OCI-LY7 (cell line): ENCODE measurements around the gene TMEM234. TPM values are rescaled to one million over a fixed set of nuclear protein-coding genes. Genes with fewer than 3 reads are reported as not detected.

Source experiments
- BruUV-seq: library from RNA; stranded (reverse); fragments of 400-500 nt; replicated peaks from 2 replicates; lab custom pipeline; 2021; lab: Mats Ljungman, UMichigan
- CTCF ChIA-PET: fragments of 300-600 bp; sonication (Branson Sonifier 250); formaldehyde crosslinking; loops from one replicate; lab custom pipeline; 2022; ENCODE audit warnings: antibody characterized with exemption; ENCODE audit not compliant: unreplicated experiment; lab: Charles Lee
- POLR2A ChIA-PET: fragments of 300-600 bp; sonication (Branson Sonifier 250); formaldehyde crosslinking; loops from one replicate; lab custom pipeline; 2022; ENCODE audit warnings: antibody characterized with exemption; lab: Charles Lee
- DNase-seq: peaks from one replicate; pipeline ENCODE4 v3.0.0-alpha.2; 2015; ENCODE audit warnings: low spot score
- H2AFZ ChIP-seq: fragments of 200-600 bp; sonication (generic), shearing (Covaris generic); 2 replicates; pipeline ENCODE4 v1.6.1; 2014; ENCODE audit warnings: mild to moderate bottlenecking, antibody characterized with exemption, low read length, moderate library complexity
- H3K27ac ChIP-seq: fragments of 200-600 bp; sonication (generic); 2 replicates; pipeline ENCODE4 v1.5.1; 2014; ENCODE audit warnings: mixed run types, low read depth, mild to moderate bottlenecking, moderate library complexity, low read length, inconsistent platforms; ENCODE audit not compliant: poor library complexity, severe bottlenecking
- H3K36me3 ChIP-seq: fragments of 200-600 bp; sonication (generic); 2 replicates; pipeline ENCODE4 v1.6.1; 2014; ENCODE audit warnings: mild to moderate bottlenecking, antibody characterized with exemption, low read length, moderate library complexity, mixed read lengths; ENCODE audit not compliant: insufficient read depth
- H3K4me1 ChIP-seq: fragments of 200-600 bp; sonication (generic); 2 replicates; pipeline ENCODE4 v1.5.1; 2014; ENCODE audit warnings: mild to moderate bottlenecking, low read length; ENCODE audit not compliant: insufficient read depth, poor library complexity, severe bottlenecking
- H3K4me2 ChIP-seq: fragments of 200-600 bp; sonication (generic); 2 replicates; pipeline ENCODE4 v1.6.1; 2014; ENCODE audit warnings: mild to moderate bottlenecking, low read length
- H3K4me3 ChIP-seq: fragments of 200-600 bp; sonication (generic); 2 replicates; pipeline ENCODE4 v1.5.1; 2014; ENCODE audit warnings: mild to moderate bottlenecking, low read depth, low read length; ENCODE audit not compliant: poor library complexity, severe bottlenecking
- H3K79me2 ChIP-seq: fragments of 200-600 bp; sonication (generic); 2 replicates; pipeline ENCODE4 v1.6.1; 2016; ENCODE audit warnings: low read depth, mild to moderate bottlenecking, low read length, moderate library complexity, mixed read lengths; ENCODE audit not compliant: insufficient read depth
- H3K9me2 ChIP-seq: fragments of 200-600 bp; sonication (generic); 2 replicates; pipeline ENCODE4 v1.6.1; 2016; ENCODE audit warnings: mild to moderate bottlenecking, low read length, mixed read lengths; ENCODE audit not compliant: insufficient read depth
- H3K9me3 ChIP-seq: fragments of 200-600 bp; sonication (generic); 2 replicates; pipeline ENCODE4 v1.6.1; 2014; ENCODE audit warnings: mild to moderate bottlenecking, mixed run types, low read length, mixed read lengths
- H4K20me1 ChIP-seq: fragments of 200-600 bp; sonication (generic); 2 replicates; pipeline ENCODE4 v1.6.1; 2014; ENCODE audit warnings: mild to moderate bottlenecking, antibody characterized with exemption, low read length, moderate library complexity, mixed read lengths; ENCODE audit not compliant: insufficient read depth
- EZH2phosphoT487 ChIP-seq: fragments of 200-600 bp; sonication (generic); IDR thresholded peaks from 2 replicates; pipeline ENCODE4 v1.6.1; 2018; ENCODE audit warnings: low read depth, borderline replicate concordance, mild to moderate bottlenecking, mixed run types, antibody characterized with exemption, low read length, moderate library complexity, mixed read lengths
- intact Hi-C: fragments of 100-400 bp; cut with micrococcal nuclease; formaldehyde crosslinking; loops from one replicate; pipeline ENCODE4 v1.10.0; 2022; ENCODE audit not compliant: unreplicated experiment
- total RNA-seq, 2 experiments: library from RNA; depleted of rRNA in 1 of 2; stranded (reverse); fragments of >200 nt in 1 of 2; shearing (Covaris generic) in 1 of 2; gene quantifications; 2 replicates each; pipeline ENCODE4 v1.2.3, GENCODE V29; 2014 to 2022
- TF ChIP-seq, protein P1 (sequence below): fragments of 200-600 bp; sonication (generic); conservative IDR thresholded peaks from 2 replicates; pipeline ENCODE4 v1.5.1; 2014; ENCODE audit warnings: mild to moderate bottlenecking, antibody characterized with exemption, low read length, moderate library complexity, mixed read lengths

The TMEM234 gene
- total RNA-seq, 2 experiments from 2014 or later = 17.1 to 17.5 TPM

DNA sequence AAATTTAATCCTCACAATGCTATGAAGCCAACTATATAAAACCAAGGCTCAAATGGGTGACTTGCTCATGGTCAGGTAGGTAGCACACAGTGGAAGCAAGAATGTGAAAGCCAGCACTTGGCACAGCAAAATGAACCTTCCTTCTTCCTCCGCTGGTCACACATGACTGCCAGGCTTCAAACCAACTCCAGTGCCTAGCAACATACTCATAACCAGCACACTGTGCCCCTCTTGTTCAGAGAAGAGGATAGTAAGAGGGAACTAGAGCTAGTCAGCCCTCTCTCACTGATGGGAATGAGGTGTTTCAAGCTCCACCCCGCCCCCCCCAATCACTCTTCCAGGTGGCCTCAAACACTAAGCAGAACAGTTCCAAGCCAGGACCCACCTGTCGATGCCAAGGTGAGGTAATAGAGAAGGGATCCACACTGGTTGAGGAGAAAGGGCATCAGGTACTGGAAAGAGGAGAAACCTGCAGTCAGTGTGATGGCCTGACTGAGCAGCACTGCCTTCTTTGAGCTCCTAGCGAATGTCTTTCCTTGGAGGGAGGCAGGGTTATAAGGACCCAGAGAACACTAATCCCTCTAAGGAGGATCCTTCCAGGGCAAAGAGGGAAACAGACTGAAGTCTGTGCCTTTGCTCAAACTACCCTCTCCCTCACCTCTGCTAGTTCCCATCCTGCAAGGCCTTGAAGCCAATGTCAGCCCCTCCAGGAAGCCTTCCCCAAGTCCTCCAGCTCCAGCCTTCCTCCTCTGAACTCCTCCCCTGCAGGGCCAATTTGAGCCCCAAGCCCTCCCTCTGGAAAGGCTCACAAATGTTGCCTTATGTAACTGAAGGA, 1.2 kb downstream of the TMEM234 start:
- ChIA-PET POLR2A (interaction anchor here (0.6 to 0.9 kb wide), 5 partner anchors 11 to 1238 kb away, joined by 3 to 8 read pairs (median 3); partner anchors contain the start of gene HDAC1), CTCF (interaction anchor here (1.4 kb wide), 1 partner anchor 34 kb away, joined by 3 read pairs; no protein-coding TSS in a partner anchor)
- H3K27ac ChIP-seq = peak overlapping the region; percentile 37

DNA sequence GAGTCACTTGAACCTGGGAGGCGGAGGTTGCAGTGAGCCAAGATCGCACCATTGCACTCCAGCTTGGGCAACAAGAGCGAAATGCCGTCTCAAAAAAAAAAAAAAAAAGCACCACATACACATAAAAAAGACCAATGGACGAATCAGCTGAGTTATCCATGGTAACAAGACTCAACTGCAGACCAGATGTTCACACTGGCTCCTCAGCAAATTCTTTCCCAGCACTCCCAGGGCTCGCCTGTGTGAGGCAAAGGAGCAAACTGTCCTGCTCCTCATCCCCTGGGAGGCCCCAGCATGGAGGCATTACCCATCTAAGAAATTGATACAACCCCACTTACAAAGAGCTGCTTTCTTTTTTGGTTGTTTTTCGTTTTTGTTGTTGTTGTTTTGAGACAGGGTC, 3.1 kb downstream of the TMEM234 start:
- H2AFZ ChIP-seq = no peak overlapping the region

More for the DNA sequence above, 1.2 kb downstream of the TMEM234 start:
- H4K20me1 ChIP-seq = no peaks in the 10 kb centered on the region
- H3K36me3 ChIP-seq = peaks cover 25% of the 10 kb centered on the region
- no peaks in the 10 kb centered on the region for H3K9me2 ChIP-seq
- peak overlapping the region; percentile 99 for H3K4me2 ChIP-seq
- peak; percentile 68 for DNase-seq
- intact Hi-C loops = no loop called here
- no peak for TF ChIP-seq EZH2phosphoT487
- TF ChIP-seq, protein P1, sequence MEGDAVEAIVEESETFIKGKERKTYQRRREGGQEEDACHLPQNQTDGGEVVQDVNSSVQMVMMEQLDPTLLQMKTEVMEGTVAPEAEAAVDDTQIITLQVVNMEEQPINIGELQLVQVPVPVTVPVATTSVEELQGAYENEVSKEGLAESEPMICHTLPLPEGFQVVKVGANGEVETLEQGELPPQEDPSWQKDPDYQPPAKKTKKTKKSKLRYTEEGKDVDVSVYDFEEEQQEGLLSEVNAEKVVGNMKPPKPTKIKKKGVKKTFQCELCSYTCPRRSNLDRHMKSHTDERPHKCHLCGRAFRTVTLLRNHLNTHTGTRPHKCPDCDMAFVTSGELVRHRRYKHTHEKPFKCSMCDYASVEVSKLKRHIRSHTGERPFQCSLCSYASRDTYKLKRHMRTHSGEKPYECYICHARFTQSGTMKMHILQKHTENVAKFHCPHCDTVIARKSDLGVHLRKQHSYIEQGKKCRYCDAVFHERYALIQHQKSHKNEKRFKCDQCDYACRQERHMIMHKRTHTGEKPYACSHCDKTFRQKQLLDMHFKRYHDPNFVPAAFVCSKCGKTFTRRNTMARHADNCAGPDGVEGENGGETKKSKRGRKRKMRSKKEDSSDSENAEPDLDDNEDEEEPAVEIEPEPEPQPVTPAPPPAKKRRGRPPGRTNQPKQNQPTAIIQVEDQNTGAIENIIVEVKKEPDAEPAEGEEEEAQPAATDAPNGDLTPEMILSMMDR = no peak
- H2AFZ ChIP-seq = no peak overlapping the region; the same call in 1 of the 2 replicates
- H3K79me2 ChIP-seq = peaks cover 23% of the 10 kb centered on the region
- no peaks in the 10 kb centered on the region for H3K9me3 ChIP-seq
- peak overlapping the region; percentile 96 for H3K4me3 ChIP-seq
- no TSS peak for BruUV-seq
- peaks cover 33% of the 10 kb centered on the region for H3K4me1 ChIP-seq

More for the DNA sequence above, 3.1 kb downstream of the TMEM234 start:
- H3K4me2 ChIP-seq = no peak overlapping the region
- no peak overlapping the region for H3K27ac ChIP-seq
- peaks cover 6% of the 10 kb centered on the region for H3K36me3 ChIP-seq
- H3K9me2 ChIP-seq = no peaks in the 10 kb centered on the region
- TF ChIP-seq EZH2phosphoT487 = no peak
- TF ChIP-seq, protein P1 = no peak
- ChIA-PET CTCF (interaction anchor here (0.8 kb wide), 1 partner anchor 30 kb away, joined by 4 read pairs; no protein-coding TSS in a partner anchor), POLR2A (interaction anchor here (1.0 to 1.1 kb wide), 2 partner anchors 32 to 97 kb away, joined by 3 read pairs; partner anchors contain the start of gene LCK)
- DNase-seq = no peak
- H3K4me3 ChIP-seq = no peak overlapping the region
- peaks cover 32% of the 10 kb centered on the region for H3K4me1 ChIP-seq
- H4K20me1 ChIP-seq = no peaks in the 10 kb centered on the region
- peaks cover 18% of the 10 kb centered on the region for H3K79me2 ChIP-seq
- H3K9me3 ChIP-seq = no peaks in the 10 kb centered on the region
- BruUV-seq = no TSS peak
- intact Hi-C loops = no loop called here
